Measurements from ENCODE around the gene BCL11B. TPM values are rescaled to one million over a fixed set of nuclear protein-coding genes. Genes with fewer than 3 reads are reported as not detected.

Gene BCL11B
- 0.85 TPM for total RNA-seq

DNA sequence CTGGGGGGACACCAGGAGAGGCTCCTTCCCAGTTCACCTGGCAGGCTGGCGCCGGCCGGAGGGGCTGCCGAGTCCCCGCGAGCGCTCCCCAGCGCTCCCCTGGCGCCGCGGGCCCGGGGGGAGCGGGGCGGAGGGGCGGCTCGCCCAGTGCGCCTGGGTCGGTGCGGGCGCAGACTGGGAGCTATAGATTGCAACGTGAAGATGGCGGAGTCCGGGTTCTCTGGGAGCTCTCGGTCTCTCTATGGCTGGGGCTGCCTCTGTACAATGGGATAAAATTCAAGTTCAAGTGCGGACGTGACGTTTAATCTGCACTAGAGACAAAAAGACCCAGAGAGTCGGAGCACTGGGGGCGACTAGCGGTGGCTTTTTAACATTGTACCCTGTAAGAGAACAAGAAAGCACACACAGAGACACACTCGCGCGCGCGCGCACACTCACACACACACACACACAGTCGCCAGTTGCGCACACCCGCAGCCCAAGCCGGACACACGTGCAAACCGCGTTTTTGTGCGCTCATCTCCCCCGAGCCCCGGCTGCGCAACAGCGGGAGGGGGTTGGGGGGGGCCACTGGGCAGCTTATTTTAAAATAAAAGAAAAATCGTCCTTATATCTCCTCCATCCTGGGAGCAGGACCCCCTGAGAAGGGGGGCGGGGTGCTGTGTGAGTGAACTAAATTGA is at the start of gene BCL11B:
Gene BCL11B (minus strand): TSS at position 247 of the 681 bp plus-strand sequence. CDS start 979 bp downstream, outside the sequence.
- Histone ChIP-seq H3K27me3 (peaks cover 37% of the 10 kb centered on the region), H3K36me3 (no peaks in the 10 kb centered on the region), H3K4me1 (peaks cover 13 to 25% of the 10 kb centered on the region in 2 donors), H3K4me3 (peak within 1 kb of the TSS; percentile 27 to 56), H3K27ac (no peak within 1 kb of the TSS), H3K9me3 (no peaks in the 10 kb centered on the region)
- TF ChIP-seq, protein P1, sequence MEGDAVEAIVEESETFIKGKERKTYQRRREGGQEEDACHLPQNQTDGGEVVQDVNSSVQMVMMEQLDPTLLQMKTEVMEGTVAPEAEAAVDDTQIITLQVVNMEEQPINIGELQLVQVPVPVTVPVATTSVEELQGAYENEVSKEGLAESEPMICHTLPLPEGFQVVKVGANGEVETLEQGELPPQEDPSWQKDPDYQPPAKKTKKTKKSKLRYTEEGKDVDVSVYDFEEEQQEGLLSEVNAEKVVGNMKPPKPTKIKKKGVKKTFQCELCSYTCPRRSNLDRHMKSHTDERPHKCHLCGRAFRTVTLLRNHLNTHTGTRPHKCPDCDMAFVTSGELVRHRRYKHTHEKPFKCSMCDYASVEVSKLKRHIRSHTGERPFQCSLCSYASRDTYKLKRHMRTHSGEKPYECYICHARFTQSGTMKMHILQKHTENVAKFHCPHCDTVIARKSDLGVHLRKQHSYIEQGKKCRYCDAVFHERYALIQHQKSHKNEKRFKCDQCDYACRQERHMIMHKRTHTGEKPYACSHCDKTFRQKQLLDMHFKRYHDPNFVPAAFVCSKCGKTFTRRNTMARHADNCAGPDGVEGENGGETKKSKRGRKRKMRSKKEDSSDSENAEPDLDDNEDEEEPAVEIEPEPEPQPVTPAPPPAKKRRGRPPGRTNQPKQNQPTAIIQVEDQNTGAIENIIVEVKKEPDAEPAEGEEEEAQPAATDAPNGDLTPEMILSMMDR (IDR thresholded peaks at IDR 0.05) = peak in 2 of 3 experiments; percentile 24 to 25
- DNase-seq (ENCODE audit: low spot score in 2 of 2) = peak in 1 of 2 donors; percentile 75
- intact Hi-C loops (cut with DNase I) = no loop called here

DNA sequence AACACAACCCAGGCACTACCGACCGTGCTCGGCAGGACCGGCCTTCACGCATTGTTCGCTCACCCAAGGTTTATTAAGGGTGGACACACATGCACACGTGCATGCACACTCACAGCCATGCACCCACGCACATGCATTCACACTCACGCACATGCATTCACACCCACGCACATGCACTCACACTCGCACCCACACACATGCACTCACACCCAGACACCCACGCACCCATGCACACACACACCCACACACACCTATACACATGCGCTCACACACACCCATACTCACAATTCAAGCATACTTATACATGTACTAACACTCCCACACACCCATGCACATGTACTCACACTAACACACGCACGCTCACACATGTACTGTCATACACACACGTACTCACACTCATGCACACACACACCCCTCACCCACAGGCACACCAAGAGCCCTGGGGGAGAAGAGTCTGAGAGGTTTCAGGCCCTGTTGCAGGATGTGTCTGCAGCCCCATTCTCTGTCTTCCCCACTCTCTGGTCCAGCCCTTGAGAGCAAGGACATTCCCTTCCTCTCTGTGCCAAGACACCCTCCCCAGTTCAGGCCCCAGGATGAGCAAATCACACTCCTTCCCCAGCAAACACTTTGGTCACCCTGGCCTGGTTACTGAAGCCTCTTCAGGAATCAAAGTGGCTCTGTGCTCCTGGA is 49.4 kb upstream of the BCL11B start:
- Histone ChIP-seq H3K27me3 (no peaks in the 10 kb centered on the region), H3K9me3 (no peaks in the 10 kb centered on the region), H3K27ac (no peak overlapping the region), H3K36me3 (no peaks in the 10 kb centered on the region), H3K4me1 (no peaks in the 10 kb centered on the region), H3K4me3 (no peak overlapping the region)
- TF ChIP-seq, protein P1 (IDR thresholded peaks at IDR 0.05) = no peak
- no peak for DNase-seq (ENCODE audit: low spot score in 2 of 2)
- intact Hi-C loops (cut with DNase I) = no loop called here

DNA sequence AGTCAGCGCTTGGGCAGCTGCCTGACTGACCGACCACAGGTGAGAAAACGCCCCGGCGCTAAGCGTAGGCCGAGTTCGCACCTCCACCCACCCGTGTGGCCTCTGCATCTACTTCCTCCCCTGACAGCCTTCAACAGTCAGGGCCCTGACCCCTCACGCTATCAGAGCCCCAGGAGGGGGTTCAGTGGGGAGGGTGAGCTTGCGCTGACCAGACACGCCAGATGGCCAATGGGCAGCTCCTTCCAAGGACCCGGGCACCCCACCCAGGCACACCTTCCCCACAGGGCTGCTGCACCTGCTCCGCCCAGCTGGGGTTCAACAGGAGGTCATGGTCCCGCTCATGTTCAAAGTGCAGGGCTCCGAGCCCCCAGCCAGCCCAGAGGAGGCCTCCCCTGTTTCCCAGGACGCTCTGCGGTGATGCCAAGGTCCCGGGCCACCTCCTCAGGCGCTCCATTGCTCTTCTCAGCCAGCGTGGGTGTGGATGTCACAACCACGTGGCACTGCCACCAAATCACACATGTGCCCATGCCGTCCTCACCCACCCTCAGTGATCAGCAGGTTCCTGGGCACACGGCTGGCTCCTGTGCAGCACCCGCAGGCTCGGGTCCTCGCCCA is 48.7 kb upstream of the BCL11B start:
- H3K4me3 ChIP-seq = no peak overlapping the region
- H3K27ac ChIP-seq = no peak overlapping the region
- intact Hi-C loops (cut with DNase I) = no loop called here
- H3K36me3 ChIP-seq = no peaks in the 10 kb centered on the region
- DNase-seq (ENCODE audit: low spot score in 2 of 2) = no peak
- H3K4me1 ChIP-seq = no peaks in the 10 kb centered on the region
- no peaks in the 10 kb centered on the region for H3K27me3 ChIP-seq
- TF ChIP-seq, protein P1 (IDR thresholded peaks at IDR 0.05) = no peak
- H3K9me3 ChIP-seq = no peaks in the 10 kb centered on the region

DNA sequence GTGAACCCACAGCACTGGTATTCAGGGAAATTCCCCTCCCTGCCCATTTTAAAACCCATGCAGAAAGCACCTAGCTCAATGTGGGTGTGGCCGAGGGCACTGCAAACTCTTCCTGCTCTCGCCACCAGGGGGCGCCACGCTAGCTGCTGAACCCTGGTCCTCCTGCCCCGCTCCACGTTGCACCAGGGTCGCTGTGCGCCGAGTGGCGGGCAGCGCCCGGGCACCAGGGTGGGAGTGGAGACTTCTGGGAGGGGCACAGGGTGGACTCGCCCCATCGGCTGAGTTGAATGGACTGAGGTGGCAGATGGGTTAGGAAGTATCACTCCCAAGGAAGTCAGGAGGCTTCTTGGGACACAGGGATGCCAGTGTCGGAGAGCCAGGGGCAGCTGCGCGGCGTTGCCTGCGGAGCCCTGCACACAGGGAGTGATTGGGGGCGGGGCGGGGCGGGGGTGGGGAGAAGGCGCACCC is 48.1 kb upstream of the BCL11B start:
- DNase-seq (ENCODE audit: low spot score in 2 of 2) = no peak
- intact Hi-C loops (cut with DNase I) = no loop called here
- TF ChIP-seq, protein P1 (IDR thresholded peaks at IDR 0.05) = peak in 2 of 3 experiments; percentile 25 to 46

DNA sequence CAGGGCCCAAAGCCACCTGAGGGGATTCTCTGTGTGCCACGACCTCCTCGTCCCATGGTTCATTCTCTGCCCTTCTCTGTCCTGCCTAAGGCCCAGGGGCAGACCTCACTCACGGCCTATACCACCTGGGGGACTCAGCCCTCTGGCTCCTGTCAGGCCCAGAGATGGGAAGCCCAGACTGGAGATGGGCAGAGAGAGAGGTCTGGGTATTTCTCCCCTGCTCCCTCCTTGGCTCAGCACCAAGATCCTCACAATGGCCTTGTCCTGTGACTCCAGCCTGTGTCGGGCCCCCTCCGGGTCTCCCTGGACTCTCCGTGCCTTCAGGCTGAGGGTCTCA is 46.9 kb upstream of the BCL11B start:
- Histone ChIP-seq H3K4me1 (no peaks in the 10 kb centered on the region), H3K36me3 (no peaks in the 10 kb centered on the region), H3K27ac (no peak overlapping the region), H3K27me3 (no peaks in the 10 kb centered on the region), H3K9me3 (no peaks in the 10 kb centered on the region), H3K4me3 (no peak overlapping the region)
- intact Hi-C loops (cut with DNase I) = no loop called here
- DNase-seq (ENCODE audit: low spot score in 2 of 2) = no peak
- TF ChIP-seq, protein P1 (IDR thresholded peaks at IDR 0.05) = no peak

More for the DNA sequence above, 48.1 kb upstream of the BCL11B start:
- Histone ChIP-seq H3K36me3 (no peaks in the 10 kb centered on the region), H3K27ac (no peak overlapping the region), H3K4me1 (no peaks in the 10 kb centered on the region), H3K4me3 (no peak overlapping the region), H3K27me3 (no peaks in the 10 kb centered on the region), H3K9me3 (no peaks in the 10 kb centered on the region)
